Midbrain (tissue), 1 donor: ENCODE results near the gene MAP3K7CL.
"Not testable (repeated sequence)": the region's sequence is repeated elsewhere in the genome, so short reads cannot be mapped to it uniquely, and the experiment has no call there.

ENCODE experiments used
- DNase-seq: peaks from one replicate; lab custom pipeline; 2025; lab: John Stamatoyannopoulos, UW

MAP3K7CL gene

DNA sequence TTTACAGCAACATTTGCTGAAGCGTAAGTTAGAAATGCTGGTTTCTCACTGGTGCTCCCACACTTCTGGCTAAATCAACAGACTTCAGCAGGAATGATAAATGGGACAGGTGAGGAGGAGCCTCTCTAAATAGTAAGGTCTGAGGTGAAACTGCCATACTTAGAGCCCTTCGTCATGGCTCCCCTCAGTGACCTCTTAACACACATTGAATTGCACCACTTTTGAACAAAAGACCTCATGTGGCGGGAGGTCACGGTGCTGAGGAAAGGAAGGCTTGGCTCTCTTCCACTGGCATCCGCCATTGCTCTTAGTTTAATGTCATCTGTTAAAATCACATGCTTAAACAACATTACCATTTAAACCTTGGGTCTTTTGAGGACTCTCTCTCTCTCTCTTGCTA, 3.4 kb downstream of the MAP3K7CL start:
- DNase-seq = no peak

DNA sequence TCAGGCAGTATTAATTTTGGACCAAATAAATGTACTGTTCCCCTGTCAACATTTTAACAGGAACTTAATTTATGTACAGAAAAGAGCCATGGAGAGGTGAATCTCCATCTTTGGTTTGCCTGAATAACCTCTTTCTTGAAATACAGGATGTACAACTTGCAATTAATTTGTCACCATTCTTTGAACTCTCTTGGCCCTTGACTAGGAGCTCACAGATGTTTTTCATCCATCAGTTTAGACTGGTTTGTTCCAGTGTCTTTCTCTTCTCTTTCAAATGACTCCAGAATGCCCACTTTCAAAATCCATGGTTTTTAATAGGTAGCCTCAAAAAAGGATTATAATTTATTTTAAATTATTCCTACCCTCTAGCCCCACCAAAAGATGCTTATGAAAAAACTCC, 5.0 kb downstream of the MAP3K7CL start:
- DNase-seq = no peak

DNA sequence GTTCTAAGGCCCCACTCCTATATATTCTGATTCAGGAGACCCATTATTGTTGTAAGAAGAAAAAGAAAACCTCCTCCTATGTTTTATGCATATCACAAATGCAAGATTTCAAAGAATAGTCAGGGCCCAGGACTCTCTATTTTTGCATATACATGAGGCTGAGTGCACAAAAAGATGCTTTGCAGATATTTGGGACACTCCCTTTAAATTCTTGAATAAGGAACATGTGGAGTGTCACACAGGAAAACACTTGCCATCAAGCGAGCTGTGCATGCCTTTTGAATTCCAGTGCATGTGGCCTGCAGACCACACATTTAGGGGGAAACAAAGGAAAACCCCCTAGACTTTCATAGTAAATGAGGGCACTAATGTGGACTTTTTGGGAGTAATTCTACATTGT, 5.6 kb downstream of the MAP3K7CL start:
- DNase-seq = no peak

DNA sequence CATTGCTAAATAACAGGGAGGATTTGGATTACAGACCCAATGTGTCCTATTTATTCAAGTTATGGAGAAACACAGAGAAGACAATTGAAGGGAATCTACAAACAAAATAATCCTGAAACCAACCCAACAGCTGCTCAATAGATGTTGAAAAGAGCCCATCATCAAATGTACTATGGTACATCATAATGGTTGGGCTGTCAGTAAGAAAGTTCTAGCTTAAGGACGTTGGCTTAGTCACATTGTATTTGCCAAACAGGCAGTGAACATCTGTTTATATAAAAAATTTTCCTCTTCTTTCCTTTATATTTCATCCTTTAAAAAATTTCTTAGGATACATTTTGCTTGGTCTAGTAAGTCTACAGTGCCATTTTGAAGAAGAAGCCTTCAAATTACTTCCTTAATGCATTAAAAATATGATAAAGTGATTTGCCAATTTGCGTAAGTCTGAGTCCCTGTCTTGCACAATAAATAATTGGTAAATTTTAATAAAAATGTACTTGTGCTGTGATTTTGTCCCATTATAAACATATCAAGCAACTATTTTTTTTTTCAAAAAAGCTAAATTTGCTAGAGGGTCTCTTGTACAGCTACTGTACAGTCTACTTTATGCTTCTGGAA, 14.4 kb downstream of the MAP3K7CL start:
- DNase-seq = no peak

DNA sequence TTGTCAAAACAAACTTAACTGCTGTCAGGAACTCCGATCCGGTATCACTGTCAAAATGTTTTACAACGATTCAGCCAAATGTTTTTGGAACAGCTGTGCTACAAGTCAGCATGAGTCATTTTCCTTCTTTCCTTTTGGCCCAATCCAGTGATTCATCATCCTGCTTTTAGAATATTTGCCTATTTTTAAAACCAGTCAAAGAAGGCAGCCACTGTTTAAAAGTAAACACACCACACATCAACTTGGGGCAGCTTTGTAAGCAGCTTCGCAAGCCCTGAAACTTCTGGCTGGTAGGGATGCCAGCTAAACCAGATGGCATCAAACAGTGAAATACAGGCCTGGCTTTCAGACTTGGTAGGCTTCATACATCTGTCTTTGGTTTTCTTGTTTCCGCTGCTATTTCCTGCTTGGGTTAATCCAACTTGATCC, 14.9 kb downstream of the MAP3K7CL start:
- peak; percentile 6 for DNase-seq

DNA sequence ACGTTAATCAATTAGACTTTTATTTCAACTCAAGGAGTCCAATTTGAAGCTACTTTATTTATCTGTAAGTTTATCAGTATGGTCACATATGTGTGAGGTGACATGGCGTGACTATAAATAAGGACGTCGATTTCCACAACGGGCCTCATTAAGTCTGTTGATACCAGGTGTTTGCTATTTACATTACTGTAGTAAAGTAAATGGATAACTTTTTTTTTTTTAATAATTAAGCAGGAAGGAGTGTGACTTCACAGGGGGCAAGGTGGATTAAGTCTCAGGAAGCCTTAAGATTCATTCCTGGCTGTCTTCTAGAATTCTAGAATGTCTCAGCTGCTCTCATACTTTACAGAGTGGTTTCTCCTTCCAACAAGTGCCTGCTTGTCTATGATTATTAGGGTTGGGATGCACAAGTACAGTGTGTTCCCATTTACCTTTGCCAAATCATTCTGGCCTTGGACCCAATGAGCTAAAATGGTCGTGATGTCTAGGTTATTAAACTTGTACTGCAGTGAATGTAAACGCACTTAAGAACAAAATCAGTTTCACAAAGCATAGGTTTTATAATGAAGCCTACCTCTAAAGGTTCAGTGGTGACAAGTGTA, 15.5 kb downstream of the MAP3K7CL start:
- DNase-seq = no peak

DNA sequence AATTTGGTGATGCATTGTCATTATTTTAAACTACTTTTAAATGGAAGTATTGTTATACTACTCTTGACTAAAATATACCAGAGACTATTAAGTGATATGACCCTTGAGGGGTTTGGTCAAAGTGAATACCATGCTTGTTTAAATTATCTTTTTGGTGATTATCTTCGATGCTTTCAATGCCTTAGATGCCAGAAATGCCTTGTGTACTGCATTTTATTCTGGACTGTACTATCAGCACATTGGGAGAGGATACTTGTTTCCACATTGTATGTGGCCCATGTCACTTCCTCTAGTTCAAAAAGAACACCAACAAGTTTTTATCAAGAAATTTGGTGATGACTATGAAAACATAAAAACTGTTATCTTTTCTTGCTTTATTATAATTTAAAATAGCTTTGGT, 16.3 kb downstream of the MAP3K7CL start:
- no peak for DNase-seq

DNA sequence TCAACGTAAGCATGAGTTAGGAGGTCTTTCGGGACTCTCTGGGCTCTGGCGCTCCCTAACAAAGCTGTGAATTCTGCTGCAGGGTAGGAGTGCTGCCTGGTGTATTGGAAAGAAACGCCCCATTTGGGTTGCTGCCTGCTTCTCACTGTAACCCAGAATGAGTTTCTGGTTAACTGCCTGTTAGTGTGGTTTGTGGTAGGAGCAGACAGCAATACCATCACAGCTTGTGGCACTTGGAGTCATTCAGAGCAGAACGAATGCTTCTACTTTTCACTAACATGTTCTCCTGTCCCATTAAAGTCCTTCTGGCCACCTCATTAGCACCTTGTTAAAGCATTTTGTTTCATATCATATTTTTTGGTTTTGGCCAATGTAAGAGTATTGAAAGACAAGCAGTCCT, 18.1 kb downstream of the MAP3K7CL start:
- no peak for DNase-seq

DNA sequence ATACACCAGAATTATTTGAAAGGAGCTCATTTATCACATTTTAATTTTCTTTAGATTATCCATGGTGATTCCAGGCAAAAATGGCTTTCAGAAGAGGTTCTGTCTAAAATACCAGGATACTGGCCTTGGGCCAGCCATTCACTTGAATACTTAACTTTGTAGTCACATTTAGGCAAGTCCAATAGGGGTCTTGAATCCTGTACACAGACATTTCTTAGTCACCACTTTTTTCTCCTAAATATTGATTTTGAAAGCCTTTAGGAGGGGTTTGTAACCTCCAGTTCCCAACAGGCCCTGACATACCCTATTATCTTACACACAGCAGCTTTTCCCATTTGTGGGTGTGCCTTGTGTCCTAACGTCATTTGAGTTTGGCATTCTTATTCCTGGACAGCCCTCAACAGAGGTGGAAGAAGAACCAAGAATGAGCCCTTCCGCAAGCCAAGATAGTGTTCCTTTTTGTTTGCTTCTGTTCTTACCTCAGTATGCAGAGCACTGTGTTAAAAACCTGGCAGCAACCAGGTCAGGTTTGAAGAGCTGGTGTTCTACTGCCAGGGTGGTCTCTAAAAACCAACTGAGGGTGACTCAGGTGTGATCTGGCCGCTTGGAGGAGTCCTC, 19.5 kb downstream of the MAP3K7CL start:
- DNase-seq = no peak

DNA sequence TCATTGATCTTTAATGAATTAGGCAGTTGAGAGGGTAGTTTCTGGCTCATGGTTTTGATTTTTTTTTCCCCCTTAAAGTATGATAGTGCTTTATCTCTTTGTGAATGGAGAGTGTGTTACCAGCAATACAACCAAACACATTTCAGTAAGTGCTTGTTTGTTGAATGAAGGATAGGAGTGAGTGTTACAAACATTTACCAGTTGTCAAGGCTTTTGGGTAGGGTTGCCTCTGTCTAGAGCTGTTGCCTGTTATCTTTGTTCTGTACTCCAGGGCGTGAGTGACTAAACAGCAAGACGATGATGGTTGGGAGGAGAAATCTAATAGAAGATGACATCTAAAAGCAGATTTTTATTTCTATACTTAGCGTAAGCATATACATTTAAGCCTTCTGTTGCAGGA, 21.5 kb downstream of the MAP3K7CL start:
- DNase-seq = no peak

DNA sequence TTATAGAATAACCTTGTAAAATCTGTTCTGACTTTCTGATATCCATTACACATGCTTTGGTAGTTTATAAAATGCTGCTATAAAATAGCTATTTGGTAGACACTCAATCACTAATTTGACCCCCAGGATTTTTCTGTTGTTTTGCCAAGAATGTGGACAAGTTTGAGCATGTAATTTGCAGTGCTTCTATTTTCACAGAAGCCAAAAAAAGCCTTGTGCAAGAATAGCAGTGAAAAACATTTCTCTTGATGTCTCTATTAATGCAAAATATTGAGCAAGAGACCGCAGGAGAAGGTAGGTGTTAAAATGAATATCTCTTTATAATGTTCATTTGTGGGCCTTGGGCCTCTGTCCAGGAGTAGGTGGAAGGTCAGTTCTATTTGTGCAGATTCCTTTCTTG, 22.5 kb downstream of the MAP3K7CL start:
- no peak for DNase-seq

DNA sequence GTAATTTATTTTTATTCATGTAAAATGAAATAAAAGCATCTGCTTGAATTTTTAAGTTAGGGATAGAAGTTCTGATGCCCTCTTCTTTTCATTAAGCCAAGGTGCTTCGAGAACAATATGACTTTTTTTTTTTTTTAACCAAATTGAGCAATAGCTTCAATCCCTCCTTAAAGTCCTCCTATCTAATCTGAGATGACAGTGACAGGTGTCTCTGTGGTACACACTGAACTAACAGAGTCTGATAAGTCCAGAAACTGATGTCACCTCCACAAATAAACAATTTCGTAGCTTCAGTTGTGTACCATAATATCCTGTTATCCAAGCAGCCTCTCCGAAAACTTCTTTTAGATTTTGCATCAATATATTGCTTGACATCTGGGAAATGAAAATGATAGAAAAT, 23.8 kb downstream of the MAP3K7CL start:
- no peak for DNase-seq

DNA sequence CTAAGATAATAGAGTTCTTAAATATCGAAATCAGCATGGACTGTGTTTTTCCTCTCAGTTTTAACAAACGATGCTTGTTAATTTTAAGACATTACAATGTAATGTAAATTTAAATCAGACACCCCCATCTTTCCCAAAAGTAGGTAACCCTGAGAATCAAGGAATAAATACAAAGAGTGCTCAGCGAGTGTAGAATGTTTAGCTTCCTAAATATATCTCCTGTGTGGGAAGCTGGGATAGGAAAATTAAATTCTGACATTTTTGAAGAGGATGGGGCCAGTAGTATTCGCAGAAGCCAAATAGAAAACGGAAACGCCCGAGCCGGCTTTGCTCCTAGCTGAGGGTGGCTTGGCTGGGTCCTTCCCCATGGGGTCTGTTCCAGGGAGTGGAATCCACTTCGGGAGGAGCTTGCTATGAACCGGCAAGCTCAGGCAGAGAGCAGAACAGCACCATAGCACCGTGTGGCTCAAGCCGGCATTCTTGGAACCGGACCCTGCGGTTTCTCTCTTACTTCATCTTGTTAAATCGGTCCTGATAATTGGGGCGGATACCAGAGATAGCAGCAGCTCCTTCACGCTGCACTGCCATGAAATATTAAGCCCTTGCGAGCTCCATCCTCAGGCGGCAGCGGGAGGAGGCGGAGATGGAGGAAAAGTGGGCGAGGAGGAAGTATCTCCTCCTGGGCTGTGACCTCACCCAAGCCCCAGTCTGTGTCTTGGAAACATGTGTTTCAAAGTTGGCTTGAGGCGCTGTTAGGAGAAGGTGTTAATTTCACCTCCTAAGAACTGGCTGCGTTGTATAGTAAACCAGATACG, 24.9 kb downstream of the MAP3K7CL start:
- DNase-seq = no peak

DNA sequence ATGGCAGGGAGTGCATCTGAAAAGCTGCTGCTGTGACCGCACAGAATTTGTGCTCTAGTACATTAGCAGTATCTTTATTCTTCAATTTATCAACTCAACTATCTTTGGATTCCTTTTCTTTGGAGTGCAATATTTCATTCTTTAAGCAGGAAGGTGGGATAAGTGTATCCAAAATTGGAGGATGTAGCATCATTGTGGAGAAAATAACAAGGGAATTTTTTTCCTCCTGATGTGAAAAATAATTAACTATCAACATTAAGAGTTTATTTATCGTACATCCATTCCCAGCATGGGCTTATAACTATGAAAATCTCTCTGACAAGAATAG, 25.5 kb downstream of the MAP3K7CL start:
- no peak for DNase-seq

DNA sequence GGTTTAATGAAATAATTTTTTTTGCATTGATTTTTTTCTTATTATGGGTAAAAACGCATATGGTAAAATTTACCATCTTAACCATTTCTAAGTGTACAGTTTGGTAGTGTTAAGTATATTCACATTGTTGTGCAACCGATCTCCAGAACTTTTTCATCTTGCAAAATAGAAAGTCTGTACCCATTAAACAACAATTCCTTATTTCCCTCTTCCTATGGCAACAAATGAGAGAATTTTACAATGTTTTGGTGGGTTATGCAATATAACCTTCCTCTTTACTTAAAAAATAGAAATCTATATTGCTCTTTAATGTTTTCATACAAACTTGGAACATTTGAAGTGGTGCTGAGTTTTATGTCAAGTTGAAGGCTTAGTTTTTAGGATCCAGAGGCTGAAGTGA, 26.6 kb downstream of the MAP3K7CL start:
- DNase-seq = no peak

DNA sequence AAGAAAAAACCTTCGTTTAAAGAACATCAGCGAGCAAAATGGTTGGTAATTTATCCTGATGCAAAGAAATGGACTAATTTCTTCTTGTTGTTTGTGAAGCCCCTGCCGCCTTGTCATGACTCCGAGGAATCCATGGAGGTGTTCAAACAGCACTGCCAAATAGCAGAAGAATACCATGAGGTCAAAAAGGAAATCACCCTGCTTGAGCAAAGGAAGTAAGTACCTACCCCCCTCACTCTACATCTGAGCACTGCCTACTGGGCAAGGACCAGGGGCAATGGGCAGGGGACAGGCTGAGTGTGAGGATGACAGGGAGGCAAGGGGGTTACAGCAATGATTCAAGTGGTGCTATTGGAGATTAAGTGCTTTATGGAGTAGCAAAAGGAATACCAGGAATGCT, 29.4 kb downstream of the MAP3K7CL start:
- DNase-seq = no peak

DNA sequence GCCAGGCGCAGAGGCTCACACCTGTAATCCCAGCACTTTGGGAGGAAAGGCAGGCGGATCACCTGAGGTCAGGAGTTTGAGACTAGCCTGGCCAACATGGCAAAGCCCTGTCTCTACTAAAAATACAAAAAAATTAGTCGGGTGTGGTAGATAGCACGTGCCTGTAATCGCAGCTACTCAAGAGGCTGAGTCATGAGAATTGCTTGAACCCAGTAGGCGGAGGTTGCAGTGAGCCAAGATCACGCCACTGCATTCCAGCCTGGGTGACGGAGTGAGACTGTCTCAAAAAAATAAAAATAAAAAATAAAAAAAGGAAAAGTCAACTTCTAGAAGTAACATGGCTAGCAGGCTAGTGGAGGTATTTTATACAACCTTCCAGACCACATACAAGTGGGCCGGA, 32.4 kb downstream of the MAP3K7CL start:
- DNase-seq = not testable (repeated sequence)

DNA sequence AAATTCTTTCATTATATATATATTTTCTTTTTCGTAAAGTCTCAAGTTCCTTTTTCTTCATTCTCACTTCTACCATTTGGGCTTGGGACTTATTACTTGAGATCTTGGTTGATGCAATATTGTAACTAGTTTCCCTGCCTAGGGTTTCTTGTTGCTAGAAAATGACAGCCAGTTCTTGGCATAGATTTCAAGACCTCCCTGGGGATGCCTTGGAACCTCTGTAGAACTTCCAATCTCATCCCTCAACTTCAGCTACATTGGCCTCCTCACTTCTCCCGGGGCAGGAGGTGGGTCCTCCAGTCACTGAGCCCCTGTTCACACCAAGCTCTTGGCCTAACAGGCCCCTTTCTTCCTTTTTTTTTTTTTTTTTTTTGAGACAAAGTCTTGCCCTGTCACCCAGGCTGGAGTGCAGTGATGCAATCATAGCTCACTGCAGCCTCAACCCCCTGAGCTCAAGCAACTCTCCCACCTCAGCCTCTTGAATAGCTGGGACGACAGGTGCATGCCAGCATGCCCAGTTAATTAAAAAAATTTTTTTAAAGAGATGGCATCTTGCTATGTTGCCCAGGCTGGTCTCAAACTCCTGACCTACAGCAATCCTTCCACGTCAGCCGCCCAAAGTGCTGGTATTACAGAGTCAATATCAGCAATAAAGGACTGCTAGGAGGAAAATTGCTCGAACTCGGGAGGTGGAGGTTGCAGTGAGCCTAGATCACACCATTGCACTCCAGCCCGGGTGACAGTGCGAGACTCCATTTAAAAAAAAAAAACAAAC, 33.1 kb downstream of the MAP3K7CL start:
- DNase-seq = no peak

DNA sequence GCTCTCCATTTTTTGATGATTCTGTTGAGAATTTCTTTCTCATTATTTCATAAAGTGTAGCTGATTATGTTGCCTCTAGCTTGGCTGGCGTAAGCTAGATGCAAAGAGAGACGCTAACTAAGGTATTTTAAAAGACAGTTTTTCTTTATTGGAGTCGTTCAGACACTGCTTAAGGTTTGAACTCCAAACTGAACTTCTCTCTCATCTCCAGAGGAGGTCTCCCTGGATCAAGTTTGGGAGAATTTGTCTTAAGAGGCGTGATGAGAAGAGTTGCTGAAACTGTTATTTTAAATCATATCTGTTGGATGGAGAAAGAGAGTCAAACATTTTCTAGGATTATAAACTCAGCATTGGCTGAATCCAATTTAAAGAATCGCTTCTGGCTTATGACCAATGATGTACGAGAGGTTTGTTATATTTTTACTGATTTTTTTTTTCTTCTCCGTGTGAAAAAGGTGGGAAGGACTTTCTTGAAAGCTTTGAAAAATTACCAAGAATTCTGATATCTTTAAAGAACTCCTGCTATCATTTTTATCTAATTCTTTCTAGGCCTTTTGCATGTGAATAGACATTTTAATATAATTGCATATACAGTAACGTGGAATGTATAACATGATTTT, 34.0 kb downstream of the MAP3K7CL start:
- peak; percentile 47 for DNase-seq

DNA sequence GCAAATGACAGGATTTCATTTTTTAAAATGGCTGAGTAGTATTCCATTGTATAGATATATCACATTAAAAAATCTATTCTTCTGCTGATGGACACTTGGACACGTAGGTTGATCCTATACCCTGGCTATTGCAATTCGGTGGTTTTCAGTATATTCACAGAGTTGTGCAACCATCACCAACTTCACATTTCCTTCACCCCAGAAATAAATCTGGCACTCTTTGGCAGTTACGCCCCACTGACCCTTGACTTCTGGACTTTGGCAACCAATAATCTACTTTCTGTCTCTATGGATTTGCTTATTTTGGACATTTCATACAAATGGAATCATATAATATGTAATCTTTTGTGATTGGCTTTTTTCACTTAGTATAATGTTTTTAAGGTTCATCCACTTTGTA, 35.9 kb downstream of the MAP3K7CL start:
- no peak for DNase-seq

DNA sequence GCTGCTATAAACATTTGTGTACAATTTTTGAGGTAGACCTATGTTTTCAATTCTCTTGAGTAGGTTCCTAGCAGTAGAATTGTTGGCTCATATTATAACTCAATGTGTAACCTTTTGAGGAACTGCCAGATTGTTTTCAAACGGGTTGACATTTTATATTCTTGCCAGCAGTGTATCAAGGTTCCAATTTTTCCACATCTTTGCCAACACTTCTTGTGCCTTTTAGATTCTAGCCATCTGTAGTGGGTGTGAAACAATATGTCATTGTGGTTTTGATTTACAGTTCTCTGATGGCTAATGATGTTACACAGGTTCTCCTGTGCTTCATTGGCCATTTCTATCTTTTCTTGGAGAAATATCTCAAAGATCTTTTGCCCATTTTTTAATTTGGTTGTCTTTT, 36.4 kb downstream of the MAP3K7CL start:
- no peak for DNase-seq

DNA sequence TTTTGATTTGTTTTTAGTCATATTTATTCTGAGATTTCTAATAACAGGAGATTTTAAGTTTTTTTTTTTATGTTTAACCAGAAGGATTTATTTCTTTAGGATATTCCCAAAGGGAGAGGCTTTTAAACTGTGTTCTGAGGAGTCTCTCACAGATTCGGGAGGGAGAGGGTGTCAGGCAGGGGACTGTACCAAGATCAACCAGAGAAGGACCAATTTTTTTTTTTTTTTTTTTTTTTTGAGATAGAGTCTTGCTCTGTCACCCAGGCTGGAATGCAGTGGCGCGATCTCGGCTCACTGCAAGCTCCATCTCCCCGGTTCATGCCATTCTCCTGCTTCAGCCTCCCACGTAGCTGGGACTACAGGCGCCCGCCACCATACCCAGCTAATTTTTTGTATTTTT, 37.0 kb downstream of the MAP3K7CL start:
- not testable (repeated sequence) for DNase-seq
